ENCODE measurements around the gene NOL7.
A peak's percentile ranks its signal among the peaks of the same experiment; 100 is the strongest.

The NOL7 gene

GRCh38 chr6:13614926-13615791 lies at the start of gene NOL7:
TSS of gene NOL7 (plus strand) at chr6:13615335. CDS start at chr6:13615359, 24 bp downstream.
- peak; percentile 97 for DNase-seq

- DNase-seq: no peak
These were observed 49.2 kb upstream of the NOL7 start for GRCh38 chr6:13565921-13566320.

- no peak for DNase-seq
These were observed 48.6 kb upstream of the NOL7 start for GRCh38 chr6:13566500-13566899.

- DNase-seq: no peak
These were observed 46.2 kb upstream of the NOL7 start for GRCh38 chr6:13568970-13569369.

GRCh38 chr6:13572240-13572639 lies 42.9 kb upstream of the NOL7 start:
- DNase-seq: no peak

- DNase-seq: no peak
These were observed 42.0 kb upstream of the NOL7 start for GRCh38 chr6:13572951-13573654.

- no peak for DNase-seq
These were observed 41.4 kb upstream of the NOL7 start for GRCh38 chr6:13573669-13574110.

GRCh38 chr6:13574149-13574570 lies 41.0 kb upstream of the NOL7 start:
- peak; percentile 96 for DNase-seq

GRCh38 chr6:13574571-13575376 lies 40.4 kb upstream of the NOL7 start, which contains the start of gene SIRT5:
TSS of gene SIRT5 (plus strand) at chr6:13574601. CDS start at chr6:13584111, 9,510 bp downstream.
- DNase-seq: peak; percentile 80

- no peak for DNase-seq
These were observed 39.8 kb upstream of the NOL7 start for GRCh38 chr6:13575377-13575775.

- no peak for DNase-seq
These were observed 39.1 kb upstream of the NOL7 start for GRCh38 chr6:13576017-13576416.

- no peak for DNase-seq
These were observed 37.2 kb upstream of the NOL7 start for GRCh38 chr6:13577926-13578325.

GRCh38 chr6:13579911-13580310 lies 35.2 kb upstream of the NOL7 start:
- peak; percentile 20 for DNase-seq

- no peak for DNase-seq
These were observed 33.4 kb upstream of the NOL7 start for GRCh38 chr6:13581700-13582229.

GRCh38 chr6:13586603-13587542 lies 28.3 kb upstream of the NOL7 start:
- no peak for DNase-seq

GRCh38 chr6:13589801-13590200 lies 25.3 kb upstream of the NOL7 start:
- no peak for DNase-seq

GRCh38 chr6:13590574-13591153 lies 24.5 kb upstream of the NOL7 start:
- no peak for DNase-seq

GRCh38 chr6:13591205-13591921 lies 23.8 kb upstream of the NOL7 start:
- DNase-seq: no peak

- no peak for DNase-seq
These were observed 22.0 kb upstream of the NOL7 start for GRCh38 chr6:13593103-13593502.

GRCh38 chr6:13593720-13594119 lies 21.4 kb upstream of the NOL7 start:
- DNase-seq: no peak

GRCh38 chr6:13597073-13597472 lies 18.1 kb upstream of the NOL7 start:
- DNase-seq: no peak

Data from GDM1 (cell line).